LNCaP clone FGC (cell line): ENCODE measurements around the gene UTY.

Experiments
- DNase-seq: peaks from one replicate; pipeline ENCODE4 v3.0.0-alpha.2; 2011; ENCODE audit warnings: low read depth
- H3K4me3 ChIP-seq: 2 replicates; pipeline ENCODE4 v1.5.1; 2011; ENCODE audit warnings: mild to moderate bottlenecking, low read depth, low read length, control low read depth
- TF ChIP-seq, protein P1 (sequence below): IDR thresholded peaks from 2 replicates; pipeline ENCODE4 v1.5.1; 2012; ENCODE audit warnings: mild to moderate bottlenecking; ENCODE audit not compliant: control insufficient read depth, insufficient read depth; ENCODE audit errors: extremely low read depth

Gene UTY

DNA sequence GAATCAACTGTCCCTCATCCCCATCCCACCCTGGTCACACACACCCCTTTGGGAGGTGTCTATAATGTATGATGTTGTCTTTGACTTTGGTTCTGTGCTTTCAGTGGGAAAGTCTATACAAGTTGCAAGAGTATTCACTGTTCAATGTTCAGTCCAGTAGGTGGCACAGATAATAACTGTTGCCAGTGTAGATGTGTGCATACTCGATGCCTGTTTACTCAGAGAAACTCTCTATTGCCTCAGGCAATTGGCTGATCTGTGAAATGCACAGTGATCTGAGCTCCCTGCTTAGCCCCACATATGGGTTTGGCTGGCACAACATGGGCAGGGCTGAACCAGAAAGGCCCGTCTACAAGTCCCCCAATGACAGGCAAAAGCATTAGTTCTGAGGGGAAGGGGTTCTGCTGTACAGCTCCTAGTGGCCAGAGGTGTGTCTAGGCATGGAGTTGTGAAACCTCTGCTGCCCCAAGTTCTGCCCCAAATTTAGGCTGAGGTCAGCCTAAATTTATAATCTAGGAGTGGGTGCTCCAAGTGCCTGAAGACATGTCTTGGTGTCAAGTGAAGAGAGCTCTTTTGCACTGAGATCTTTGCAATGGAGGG is 252.4 kb downstream of the UTY start:
- peak; percentile 49 for DNase-seq
- no peak overlapping the region for H3K4me3 ChIP-seq
- TF ChIP-seq, protein P1, sequence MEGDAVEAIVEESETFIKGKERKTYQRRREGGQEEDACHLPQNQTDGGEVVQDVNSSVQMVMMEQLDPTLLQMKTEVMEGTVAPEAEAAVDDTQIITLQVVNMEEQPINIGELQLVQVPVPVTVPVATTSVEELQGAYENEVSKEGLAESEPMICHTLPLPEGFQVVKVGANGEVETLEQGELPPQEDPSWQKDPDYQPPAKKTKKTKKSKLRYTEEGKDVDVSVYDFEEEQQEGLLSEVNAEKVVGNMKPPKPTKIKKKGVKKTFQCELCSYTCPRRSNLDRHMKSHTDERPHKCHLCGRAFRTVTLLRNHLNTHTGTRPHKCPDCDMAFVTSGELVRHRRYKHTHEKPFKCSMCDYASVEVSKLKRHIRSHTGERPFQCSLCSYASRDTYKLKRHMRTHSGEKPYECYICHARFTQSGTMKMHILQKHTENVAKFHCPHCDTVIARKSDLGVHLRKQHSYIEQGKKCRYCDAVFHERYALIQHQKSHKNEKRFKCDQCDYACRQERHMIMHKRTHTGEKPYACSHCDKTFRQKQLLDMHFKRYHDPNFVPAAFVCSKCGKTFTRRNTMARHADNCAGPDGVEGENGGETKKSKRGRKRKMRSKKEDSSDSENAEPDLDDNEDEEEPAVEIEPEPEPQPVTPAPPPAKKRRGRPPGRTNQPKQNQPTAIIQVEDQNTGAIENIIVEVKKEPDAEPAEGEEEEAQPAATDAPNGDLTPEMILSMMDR: 0 out of 2 replicates have a peak, but pooled peaks have one; percentile 21

DNA sequence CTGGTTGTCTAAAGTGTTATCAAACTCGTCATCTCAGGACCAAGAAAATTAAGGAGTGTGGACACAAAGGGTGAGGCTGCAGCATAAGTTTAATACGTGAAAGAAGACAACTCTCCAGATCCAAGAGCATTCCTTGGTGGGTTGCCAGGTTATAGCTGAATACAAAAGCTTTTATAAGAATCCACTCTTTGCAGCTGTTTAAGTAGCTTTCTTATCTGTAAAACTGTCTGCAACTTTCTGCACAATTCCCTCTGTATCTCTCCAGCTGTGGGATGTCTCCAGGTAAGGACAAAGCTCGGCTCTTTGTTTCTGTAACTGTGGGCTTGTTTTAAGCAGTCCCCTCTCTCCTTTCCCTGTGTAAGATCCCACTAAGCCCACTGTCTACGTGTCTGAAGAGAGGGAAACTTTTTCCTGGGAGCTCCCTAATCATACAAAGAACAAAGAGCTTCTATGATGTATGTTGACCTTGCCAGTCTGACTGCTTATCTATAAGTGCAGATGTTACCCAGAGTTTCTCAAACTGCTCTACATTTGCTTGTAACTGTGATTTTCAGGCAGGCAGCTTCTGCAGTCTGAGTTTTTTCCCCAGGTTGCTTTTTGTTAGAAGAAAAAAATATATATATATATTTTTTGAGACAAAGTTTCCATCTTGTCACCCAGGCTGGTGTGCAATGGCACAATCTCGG is 268.7 kb downstream of the UTY start:
- TF ChIP-seq, protein P1: no peak
- H3K4me3 ChIP-seq: no peak overlapping the region
- no peak for DNase-seq

DNA sequence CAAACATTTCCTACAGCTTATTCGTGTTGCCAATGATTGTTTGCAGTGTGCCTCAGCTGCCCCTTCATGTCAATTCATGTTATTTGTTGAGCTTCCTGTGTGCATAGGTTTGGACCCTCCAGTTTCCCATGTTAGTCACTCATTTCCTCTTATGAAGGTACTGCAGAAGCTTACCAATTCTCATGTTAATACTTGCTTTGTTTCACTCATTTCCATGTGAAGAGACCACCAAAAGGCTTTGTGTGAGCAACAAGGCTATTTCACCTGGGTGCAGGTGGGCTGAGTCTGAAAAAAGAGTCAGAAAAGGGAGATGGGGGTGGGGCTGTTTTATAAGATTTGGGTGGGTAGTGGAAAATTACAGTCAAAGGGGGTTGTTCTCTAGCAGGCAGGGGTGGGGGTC is 274.6 kb downstream of the UTY start:
- no peak overlapping the region for H3K4me3 ChIP-seq
- DNase-seq: no peak

More for the DNA sequence above, 274.6 kb downstream of the UTY start:
- TF ChIP-seq, protein P1: no peak
